MV-4-11 (cell line): ENCODE data around the gene PBX1.

Experiments used
- DNase-seq: peaks from one replicate; lab custom pipeline; 2025; lab: John Stamatoyannopoulos, UW

Gene PBX1

DNA sequence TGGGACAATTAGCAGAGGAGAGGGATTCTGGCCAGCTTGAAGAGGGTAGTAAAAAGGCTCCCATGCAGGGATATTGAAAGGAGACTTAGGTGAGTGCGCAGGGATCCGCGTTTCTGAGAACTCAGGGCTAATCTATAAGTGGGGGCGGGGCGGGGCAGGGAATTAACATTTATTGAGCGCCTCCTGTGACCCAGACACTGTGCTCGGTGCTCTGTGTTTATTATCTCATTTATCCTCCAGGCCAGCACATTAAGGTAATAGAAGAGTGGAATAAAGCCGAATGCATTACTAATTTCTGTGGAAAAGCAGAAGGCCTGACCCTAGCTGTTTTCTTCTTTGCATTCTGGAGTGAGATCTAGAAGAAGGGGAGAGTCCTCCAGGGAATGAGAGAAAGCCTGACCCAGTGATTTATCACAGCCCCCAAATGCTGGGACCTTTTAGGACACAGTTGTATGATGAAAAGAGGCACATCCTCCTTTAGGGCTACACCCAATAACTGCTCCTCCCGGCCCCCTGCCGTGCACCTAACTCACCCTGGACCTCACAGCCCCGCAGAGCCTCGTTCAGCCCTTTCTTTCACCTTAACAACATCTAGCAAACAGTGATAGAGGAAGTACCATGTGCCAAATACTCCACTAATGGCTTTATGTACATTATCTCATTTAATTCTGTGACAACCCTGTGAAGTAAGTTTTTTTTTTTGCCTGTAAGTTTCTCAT lies 317.6 kb downstream of the PBX1 start:
- DNase-seq, result no peak

DNA sequence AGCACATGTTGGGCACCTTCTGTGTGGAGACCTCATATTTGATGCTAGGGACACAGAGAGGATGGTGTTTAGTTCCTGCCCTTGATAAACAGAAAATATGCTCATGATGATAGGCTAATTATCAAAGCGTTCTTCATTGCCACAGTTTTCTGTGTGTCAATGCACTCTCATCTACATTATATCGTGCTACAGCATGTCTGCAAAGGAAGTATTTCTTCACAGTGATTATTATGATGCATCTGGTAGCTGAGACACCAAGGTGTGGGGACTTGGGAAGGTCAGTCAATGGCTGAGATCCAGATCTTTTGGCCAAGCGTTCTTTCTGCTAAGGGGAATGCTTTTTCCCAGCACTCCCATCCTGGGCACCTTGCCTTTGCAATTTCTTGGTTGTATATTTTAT lies 321.2 kb downstream of the PBX1 start:
- DNase-seq, result no peak

DNA sequence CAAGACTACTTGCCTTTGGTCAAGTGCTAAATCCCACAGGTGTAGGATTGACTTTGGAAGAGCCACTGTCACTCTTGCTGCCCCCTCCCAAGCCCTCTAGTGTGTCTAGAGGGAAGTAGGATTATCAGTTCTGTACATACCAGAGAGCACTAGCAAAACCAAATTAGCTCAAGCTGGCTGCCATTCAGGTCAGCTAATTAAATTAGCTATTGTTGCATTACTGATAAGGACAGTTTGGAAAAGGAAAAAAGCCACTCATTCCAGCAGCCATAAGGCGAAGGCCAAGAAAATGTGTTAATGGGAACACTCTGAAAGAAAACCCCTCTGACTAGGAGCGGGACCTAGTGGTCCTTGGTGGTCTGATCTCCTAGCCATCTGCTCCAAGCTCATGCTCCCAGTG lies 321.7 kb downstream of the PBX1 start:
- no peak for DNase-seq

DNA sequence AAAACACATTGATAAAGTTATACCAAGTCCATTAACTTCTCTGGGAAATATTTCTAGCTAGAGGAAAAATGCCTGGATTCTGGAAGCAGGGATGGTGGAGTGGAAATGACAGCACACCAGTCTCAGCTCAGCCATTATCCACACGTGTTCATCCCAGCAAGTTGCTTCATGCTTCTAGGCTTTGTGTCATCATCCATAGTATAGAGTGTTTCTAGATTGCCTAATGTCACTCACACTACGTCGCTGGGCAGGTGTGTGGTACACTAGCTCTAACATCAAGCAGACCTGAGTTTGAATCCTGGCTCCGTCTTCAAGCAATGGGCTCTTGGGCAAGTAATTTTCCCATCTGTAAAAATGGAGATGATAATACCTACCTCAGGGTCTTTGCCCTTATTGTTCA lies 326.3 kb downstream of the PBX1 start:
- no peak for DNase-seq

DNA sequence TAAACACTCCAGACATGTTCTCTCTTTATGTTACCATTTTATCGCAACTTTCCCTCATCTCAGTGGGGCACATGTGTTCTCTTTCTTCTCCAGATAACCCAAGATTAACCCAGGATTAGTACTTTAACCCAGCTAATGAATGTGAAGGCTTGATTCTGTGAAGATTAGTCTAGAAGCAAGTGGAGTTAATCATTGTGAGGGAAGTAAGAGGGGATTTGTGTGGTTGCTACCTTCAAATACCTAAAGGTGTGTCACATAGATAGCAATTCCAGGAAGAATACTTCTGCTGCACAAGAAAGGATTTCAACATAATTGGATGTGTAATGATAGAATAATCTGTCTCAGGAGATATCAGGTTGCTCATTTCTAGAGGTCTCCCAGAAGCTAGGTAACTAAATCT lies 327.1 kb downstream of the PBX1 start:
- DNase-seq, result no peak

DNA sequence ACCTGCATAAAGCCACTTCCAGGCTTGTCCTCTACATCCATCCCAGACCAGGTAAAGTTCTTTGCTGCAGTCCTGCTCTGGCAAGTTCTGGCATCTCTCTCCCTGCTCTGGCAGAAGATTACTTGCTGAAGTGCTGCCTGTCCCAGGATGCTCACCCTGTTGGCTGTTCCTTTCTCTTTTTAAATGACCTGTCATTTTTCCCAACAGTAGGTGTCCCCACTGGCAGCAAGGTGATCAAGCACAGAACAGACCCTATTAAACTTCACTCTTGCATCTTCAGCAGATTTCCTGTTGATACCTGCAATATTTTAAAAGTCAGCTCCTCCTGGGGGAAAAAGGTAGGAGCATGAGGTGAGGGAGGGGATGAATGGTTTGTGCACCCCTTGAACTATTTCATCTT lies 332.6 kb downstream of the PBX1 start:
- DNase-seq, result no peak

DNA sequence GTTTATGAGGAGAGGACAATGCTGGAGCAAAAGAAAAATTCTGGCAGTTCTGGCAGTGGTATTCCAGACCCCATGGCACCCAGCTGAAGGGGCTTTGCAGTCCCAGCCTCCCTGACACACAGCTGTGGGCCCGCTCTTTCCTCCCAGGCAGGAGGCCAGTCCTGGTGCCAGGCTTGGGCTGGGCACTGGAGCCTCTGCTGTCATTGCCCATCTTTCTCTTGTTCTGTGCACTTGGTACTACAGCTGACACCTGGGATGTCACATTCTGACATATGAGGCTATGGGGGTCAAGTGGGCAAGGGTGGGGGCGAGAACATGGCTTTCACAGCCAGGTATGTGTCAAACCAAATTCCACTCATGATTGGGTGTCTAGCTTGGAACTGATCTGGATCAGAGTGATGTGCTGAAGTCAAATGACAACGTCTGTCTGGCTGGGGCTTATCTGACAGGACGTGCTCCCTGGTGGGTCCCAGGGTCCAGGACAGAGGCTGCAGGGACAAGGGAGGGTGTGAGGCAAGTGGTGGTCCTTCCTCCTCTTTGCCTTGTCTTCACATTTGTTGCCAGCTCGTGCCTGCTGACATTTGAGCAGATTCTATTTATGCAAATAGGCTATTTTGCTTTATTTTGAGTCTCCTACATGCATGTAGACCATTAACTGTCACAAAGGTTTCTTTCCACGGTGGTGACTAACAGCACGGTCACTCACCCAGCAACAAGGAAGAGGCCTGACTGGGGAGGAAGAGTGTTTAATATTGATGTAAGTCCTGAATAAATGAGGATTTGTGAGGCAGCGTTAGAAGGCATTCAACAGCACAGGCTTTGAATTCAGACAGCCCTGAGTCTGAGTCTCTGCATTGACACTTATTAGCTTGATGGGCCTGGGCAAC lies 336.3 kb downstream of the PBX1 start:
- no peak for DNase-seq

DNA sequence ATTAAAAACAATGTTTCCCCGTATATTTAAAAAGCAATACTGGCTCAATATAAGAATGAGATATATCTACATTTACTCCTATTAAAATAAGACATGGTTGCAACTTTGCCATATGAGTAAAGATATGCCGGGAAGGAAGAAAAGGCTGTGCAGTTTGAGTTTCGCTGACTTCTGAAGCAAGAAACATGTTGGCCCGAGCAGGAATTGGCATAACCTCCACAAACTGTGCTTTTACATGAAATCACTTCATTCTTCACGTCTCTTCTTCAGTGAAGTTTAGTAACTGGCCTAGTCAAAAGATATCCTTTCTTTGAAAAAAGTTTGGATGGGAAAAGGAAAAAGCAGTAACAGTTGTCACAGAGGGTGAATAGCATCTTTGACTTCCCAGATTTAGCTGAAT lies 342.0 kb downstream of the PBX1 start:
- no peak for DNase-seq
